NCI-H1436 (cell line): ENCODE results near the gene ZFHX2.
"Not testable (repeated sequence)": the region's sequence is repeated elsewhere in the genome, so short reads cannot be mapped to it uniquely, and the experiment has no call there.

Source experiments
- DNase-seq: peaks from one replicate; lab custom pipeline; 2025; lab: John Stamatoyannopoulos, UW

The ZFHX2 gene

GRCh38 chr14:23551266-23552028, at the start of gene ZFHX2:
TSS of gene ZFHX2 (minus strand) at chr14:23551765. CDS start at chr14:23535325, 16,440 bp downstream.
- peak; percentile 91 for DNase-seq

- DNase-seq, result no peak
Observed at GRCh38 chr14:23600806-23601205, 49.2 kb upstream of the ZFHX2 start.

DNA sequence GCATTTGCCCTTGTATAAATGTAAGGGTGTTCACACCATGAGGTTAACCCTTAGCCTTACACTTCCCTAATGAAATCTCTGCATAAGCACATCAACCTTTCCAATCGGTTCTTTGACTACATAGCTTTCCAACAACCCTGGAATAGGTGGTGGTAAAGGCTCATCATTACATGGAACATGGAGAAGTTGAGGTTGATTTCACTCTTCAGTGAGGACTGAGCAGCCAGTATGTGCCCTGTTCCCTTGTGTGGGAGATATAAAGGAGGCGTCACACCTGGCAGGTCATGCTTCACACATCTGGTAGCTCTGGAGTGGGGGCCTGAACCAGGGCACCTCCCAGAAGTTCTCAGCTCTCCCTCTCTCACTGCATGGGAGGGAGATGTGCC, 48.8 kb upstream of the ZFHX2 start:
- no peak for DNase-seq

GRCh38 chr14:23594191-23594590, 42.6 kb upstream of the ZFHX2 start:
- DNase-seq, result not testable (repeated sequence)

- DNase-seq, result no peak
Observed at GRCh38 chr14:23590198-23590597, 38.6 kb upstream of the ZFHX2 start.

DNA sequence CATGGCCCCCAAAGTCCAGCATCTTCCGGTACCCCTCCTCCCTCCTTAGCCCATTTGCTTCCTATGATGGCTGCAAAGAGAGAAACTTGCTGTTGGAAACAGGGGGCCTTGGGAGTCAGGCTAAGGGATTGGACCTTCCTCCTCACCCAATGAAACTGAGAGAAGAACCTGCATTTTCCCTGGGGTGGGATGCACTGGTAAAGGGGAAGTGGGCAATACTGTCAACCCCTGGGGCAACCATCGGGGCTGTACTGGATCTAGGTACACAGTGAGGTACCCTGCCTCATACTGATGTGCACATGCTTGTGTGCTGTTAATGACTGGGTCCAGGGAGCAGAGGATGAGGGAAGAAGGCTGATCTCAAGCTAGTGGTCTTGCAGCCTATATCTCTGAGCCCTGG, 38.0 kb upstream of the ZFHX2 start:
- no peak for DNase-seq

- DNase-seq, result peak; percentile 93
Observed at GRCh38 chr14:23588884-23589598, 37.5 kb upstream of the ZFHX2 start.

GRCh38 chr14:23584527-23585203, 33.1 kb upstream of the ZFHX2 start:
- not testable (repeated sequence) for DNase-seq

DNA sequence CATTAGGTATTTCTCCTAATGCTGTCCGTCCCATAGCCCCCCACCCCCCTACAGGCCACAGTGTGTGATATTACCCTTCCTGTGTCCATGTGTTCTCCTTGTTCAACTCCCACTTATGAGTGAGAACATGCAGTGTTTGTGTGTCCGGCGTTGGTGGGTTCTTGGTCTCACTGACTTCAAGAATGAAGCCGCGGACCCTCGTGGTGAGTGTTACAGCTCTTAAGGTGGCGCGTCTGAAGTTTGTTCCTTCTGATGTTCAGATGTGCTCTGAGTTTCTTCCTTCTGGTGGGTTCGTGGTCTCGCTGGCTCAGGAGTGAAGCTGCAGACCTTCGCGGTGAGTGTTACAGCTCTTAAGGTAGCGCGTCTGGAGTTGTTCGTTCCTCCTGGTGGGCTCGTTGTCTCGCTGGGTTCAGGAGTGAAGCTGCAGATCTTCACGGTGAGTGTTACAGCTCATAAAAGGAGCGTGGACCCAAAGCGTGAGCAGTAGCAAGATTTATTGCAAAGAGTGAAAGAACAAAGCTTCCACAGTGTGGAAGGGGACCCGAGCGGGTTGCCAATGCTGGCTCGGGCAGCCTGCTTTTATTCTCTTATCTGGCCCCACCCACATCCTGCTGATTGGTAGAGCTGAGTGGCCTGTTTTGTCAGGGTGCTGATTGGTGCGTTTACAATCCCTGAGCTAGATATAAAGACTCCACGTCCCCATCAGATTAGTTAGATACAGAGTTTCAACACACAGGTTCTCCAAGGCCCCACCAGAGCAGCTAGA, 32.4 kb upstream of the ZFHX2 start:
- DNase-seq, result not testable (repeated sequence)

DNA sequence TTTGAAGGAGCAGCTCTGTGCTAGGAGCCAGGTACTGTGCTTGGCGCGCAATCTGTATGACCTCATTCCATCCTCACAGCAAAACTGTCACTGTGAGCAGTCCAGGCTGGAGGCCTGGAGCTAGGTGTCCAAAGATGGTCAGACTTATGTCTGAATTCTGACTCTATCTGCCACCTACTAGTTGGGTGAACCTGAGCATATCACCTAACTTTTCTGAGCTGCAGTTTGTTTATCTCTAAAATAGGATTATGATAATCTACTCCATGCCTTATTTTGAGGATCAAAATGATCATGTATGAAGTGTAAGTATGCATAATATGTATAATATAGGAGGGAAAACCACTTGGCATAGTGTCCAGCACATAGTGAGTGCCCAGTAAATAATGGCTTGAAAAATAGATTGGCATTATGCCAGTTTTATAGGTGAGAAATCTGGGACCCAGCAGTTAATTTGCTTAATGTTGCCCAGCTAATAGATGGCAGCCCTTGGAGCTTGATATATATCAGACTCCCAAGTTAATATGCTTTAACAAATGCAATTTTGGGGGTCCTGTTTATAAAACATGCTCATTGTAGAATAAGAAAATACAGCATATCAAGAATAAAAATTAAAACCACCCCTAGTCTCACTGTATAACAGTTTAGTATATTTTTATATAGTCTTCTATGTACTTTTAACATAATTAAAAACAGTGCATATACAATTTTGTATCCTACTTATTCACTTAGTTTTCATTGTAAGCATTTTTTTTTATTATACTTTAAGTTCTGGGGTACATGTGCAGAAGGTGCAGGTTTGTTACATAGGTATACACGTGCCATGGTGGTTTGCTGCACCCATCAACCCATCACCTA, 31.6 kb upstream of the ZFHX2 start:
- no peak for DNase-seq

- no peak for DNase-seq
Observed at GRCh38 chr14:23580948-23581281, 29.4 kb upstream of the ZFHX2 start.

DNA sequence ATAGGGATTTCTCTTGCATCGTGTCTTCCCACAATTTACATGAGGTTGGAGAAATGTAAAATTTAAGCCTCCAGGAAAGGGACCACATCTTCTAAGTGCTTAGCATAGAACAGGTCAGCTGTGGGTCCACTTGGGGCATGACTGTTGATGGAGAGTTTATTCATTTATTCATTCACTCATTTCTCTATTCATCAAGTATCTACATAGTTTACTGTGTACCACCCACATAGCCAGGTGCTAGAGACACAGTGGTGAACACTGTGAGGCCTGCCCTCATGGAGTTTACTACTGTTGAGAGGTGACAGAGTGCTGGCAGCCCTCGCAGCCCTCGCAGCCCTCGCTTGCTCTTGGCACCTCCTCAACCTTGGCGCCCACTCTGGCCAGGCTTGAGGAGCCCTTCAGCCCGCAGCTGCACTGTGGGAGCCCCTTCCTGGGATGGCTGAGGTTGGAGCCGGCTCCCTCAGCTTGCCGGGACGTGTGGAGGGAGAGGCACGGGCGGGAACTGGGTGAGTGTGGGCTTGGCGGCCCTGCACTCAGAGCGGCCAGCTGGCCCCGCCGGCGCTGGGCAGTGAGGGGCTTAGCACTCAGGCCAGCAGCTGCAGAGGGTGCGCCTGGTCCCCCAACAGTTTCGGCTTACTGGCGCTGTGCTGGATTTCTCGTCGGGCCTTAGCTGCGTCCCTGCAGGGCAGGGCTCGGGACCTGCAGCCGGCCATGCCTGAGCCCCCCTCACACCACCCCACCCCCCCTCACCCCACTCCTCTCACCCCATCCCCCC, 28.8 kb upstream of the ZFHX2 start:
- DNase-seq, result no peak

- no peak for DNase-seq
Observed at GRCh38 chr14:23579739-23580138, 28.2 kb upstream of the ZFHX2 start.

DNA sequence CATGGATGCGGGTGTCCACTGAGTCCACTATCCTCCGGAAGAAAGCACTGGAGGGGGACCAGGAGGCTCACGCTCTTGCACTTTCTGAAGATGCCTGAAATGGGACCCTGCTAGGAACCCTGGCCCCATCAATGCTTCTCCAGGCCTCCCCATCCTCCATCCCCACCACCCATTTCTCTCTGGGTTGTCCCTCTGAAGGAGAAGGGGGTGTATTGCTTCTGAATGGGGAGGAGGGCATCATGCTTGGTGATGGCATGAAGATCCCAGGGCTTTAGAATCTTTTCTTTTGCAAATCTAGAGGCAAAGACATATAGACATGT, 27.7 kb upstream of the ZFHX2 start:
- DNase-seq, result no peak

- DNase-seq, result peak; percentile 37
Observed at GRCh38 chr14:23578560-23579310, 27.2 kb upstream of the ZFHX2 start, which contains the start of gene JPH4. TSS of gene JPH4 (minus strand) at chr14:23578790. CDS start at chr14:23577453, 1,337 bp downstream.

DNA sequence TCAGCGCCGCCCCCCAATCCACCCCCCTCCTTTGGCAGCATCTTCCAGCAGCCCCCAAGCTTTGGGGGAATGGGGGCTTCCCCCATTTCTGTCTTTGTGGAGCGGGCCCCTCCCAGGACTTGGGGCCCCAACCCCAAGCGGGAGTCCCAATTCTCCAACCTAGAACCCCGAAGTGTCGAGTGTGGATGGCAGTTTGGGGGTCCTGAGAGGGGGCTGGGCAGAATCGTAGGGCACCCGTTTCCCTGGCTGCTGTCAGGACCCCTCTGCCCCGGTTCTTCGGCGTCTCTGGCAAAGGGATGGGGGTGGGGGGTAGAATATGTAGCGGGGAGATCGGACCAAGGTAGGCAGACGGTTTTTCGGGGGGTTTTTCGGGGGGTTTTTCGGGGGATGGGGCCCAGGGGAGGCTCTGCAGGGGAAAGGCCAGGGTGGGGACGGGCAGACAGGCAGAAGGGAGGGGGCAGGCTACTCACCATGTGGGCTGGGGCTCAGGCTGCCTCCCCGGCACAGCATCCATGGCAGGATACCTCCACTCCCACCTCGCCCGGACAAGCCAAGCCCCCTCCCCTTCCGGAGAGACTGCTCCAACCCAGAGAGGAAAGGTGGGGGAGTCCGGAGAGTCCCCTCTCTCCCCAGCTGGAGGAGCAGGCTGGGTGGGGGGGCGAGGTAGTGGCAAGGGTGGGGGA, 26.3 kb upstream of the ZFHX2 start:
- DNase-seq, result no peak

GRCh38 chr14:23577004-23577681, 25.6 kb upstream of the ZFHX2 start:
- no peak for DNase-seq

DNA sequence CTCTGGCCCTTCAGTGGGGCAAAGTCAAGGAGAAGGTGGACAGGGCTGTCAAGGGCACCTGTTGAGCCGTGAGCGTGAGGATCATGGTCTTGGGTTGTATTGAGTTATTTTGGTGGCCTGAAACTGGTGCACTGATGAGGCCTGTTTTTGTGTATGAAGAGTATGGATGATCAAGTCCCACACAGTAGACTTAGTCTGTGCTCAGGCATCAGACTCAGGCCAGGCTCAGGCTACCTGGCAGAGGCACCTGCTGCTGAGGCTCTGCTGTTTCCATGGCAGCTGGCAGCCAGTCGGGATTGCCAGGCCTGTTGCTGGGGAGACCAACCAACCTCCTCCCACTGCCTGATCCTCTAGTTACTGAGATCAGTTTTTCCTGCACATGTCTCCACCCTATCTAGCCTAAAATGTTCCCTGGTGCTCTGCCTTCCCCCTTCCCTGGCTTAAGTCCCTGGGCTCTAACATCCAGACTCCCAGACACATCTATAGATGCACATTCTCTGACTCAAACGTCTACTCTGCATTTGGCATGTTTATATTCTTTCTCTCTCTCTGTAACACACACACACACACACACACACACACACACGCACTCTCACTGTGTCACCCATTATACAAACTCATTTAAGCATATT, 21.9 kb upstream of the ZFHX2 start:
- peak; percentile 57 for DNase-seq
